GM10266 (cell line): ENCODE results near the gene CD93.

Experiments
- DNase-seq: peaks from one replicate; pipeline ENCODE4 v3.0.0; 2012; ENCODE audit errors: extremely low spot score
- CTCF ChIP-seq: IDR thresholded peaks from 2 replicates; pipeline ENCODE4 v1.5.1; 2012; ENCODE audit warnings: mild to moderate bottlenecking, low read depth; ENCODE audit not compliant: control insufficient read depth, insufficient read depth; ENCODE audit errors: missing control alignments

CD93 gene

GRCh38 chr20:23087587-23088251 is 1.6 kb upstream of the CD93 start:
- no peak for DNase-seq
- TF ChIP-seq CTCF = no peak

DNA sequence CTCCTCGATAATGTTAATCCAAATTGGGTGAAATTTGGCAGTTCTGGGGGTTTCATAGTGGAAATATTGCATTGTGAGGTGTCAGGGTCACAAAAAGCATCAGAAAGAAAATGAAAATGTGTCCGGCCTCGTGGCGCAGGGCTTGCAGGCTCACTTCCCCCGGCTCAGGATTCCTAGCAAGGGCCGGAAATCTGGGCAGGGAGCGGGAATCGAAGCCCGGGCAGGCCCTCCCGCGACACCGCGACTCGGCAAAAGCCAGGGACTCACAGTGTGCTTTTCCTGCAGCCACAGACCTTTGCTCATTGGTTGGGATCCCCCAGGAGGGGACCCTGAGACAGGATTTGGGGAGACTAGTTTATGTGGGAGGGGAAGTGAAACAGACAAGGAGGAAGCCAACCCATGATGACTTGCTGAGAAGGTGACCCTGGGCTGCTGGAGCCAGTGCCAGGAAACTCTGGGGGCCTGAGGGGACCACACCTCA is 847 bp upstream of the CD93 start:
- no peak for TF ChIP-seq CTCF
- no peak for DNase-seq

- TF ChIP-seq CTCF = no peak
- no peak for DNase-seq
Observed at GRCh38 chr20:23085436-23086055, 578 bp downstream of the CD93 start.

GRCh38 chr20:23084845-23085365 is 1.2 kb downstream of the CD93 start:
- no peak for DNase-seq
- TF ChIP-seq CTCF = no peak

DNA sequence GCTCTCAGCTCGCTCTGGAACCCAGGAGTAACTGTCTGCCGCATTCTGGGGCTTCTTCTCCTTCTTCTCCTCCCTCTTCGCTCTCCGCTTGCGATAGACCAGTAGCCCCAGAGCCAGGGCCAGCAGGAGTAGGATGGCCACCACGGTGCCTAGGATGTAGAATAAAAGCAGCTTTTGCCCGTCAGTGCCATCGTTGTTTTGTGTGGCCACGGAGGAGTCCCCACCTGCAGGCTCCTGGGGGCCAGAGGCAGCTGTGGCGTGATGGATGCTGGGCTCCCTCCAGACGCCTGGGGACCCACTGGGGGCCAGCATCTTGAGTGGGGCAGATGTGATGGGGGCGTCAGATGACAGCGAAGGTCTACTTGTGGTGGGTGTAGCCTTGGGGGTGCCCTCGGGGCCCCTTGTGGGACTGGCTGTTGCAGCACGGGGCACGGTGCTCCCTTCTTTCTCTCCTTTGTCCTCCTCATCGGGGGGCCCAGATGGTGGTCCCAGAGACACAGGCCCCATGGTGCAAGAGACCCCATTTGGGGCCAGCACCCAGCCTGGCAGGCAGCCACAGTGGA is 1.8 kb downstream of the CD93 start:
- no peak for DNase-seq
- no peak for TF ChIP-seq CTCF

GRCh38 chr20:23083553-23084220 is 2.4 kb downstream of the CD93 start:
- no peak for TF ChIP-seq CTCF
- DNase-seq = no peak
